Peyer's patch (tissue), 4 donors: Measurements from ENCODE around the gene UQCR10. TPM values are rescaled to one million over a fixed set of nuclear protein-coding genes. Genes with fewer than 3 reads are reported as not detected.

ENCODE experiments used
- DNase-seq, 3 donors: peaks; one replicate each; pipeline ENCODE4 v3.0.0-alpha.2; 2017 to 2019
- H3K27ac ChIP-seq, 4 donors: fragments of 200-600 bp; sonication (generic); one replicate each; pipeline ENCODE4 v1.5.1; 2016 to 2019
- H3K27me3 ChIP-seq, 2 donors: fragments of 200-600 bp; sonication (generic); one replicate each; pipeline ENCODE4 v1.5.1; 2019
- H3K36me3 ChIP-seq, 3 donors: fragments of 200-600 bp; sonication (generic); one replicate each; pipeline ENCODE4 v1.5.1; 2016 to 2019
- H3K4me1 ChIP-seq, 4 donors: fragments of 200-600 bp; sonication (generic); one replicate each; pipeline ENCODE4 v1.5.1; 2016 to 2019
- H3K4me3 ChIP-seq, 4 donors: fragments of 200-600 bp; sonication (generic); 1 replicate in 3 of 4; 2 replicates in 1 of 4; pipeline ENCODE4 v1.5.1; 2016 to 2019; ENCODE audit warnings: mild to moderate bottlenecking in 1 of 4
- H3K9me3 ChIP-seq, 4 donors: fragments of 200-600 bp; sonication (generic); one replicate each; pipeline ENCODE4 v1.5.1; 2016 to 2019; ENCODE audit warnings: mild to moderate bottlenecking in 1 of 4
- CTCF ChIP-seq, 6 experiments: fragments of 450-650 bp in 4 of 6; fragments of 200-600 bp in 2 of 6; sonication (generic) in 1 of 6; IDR thresholded peaks; one replicate each; pipeline ENCODE4 v1.5.1; 2017 to 2019; ENCODE audit warnings: antibody characterized with exemption in 6 of 6, mild to moderate bottlenecking in 3 of 6, moderate library complexity in 1 of 6
- POLR2A ChIP-seq, 2 donors: fragments of 450-650 bp; IDR thresholded peaks; one replicate each; pipeline ENCODE4 v1.5.1; 2017; ENCODE audit warnings: antibody characterized with exemption in 2 of 2, mild to moderate bottlenecking in 2 of 2, moderate library complexity in 2 of 2
- total RNA-seq, 4 donors: library from RNA; depleted of rRNA; stranded (reverse); fragments of >200 nt; gene quantifications; one replicate each; pipeline ENCODE4 v1.1.0, GENCODE V29; 2016

UQCR10 gene
- 100 to 1,000 TPM in 2 of 4 donors, 10 to 100 TPM in 2; 60.9 to 144 (median 88.2) TPM for total RNA-seq

- H3K4me3 ChIP-seq = peak within 1 kb of the TSS; percentile 62 to 79 (median 77)
Measured at GRCh38 chr22:29767171-29768051, at the start of gene UQCR10. UQCR10 (plus strand) TSS chr22:29767369; CDS start chr22:29767399, 30 bp downstream.

GRCh38 chr22:29717789-29718188, 49.4 kb upstream of the UQCR10 start:
- TF ChIP-seq POLR2A (IDR thresholded peaks at IDR 0.05) = no peak
- TF ChIP-seq CTCF (IDR thresholded peaks at IDR 0.05) = no peak
- H3K27ac ChIP-seq = no peak overlapping the region
- no peak for DNase-seq
- no peak overlapping the region for H3K4me3 ChIP-seq
- H3K36me3 ChIP-seq = no peaks in the 10 kb centered on the region
- H3K27me3 ChIP-seq = peaks cover 0 to 16% of the 10 kb centered on the region in 2 donors
- H3K9me3 ChIP-seq = no peaks in the 10 kb centered on the region
- H3K4me1 ChIP-seq = peaks cover 0 to 12% (median 5%) of the 10 kb centered on the region in 4 donors

More at GRCh38 chr22:29767171-29768051, at the start of gene UQCR10:
- Histone ChIP-seq H3K27me3 (no peaks in the 10 kb centered on the region), H3K9me3 (no peaks in the 10 kb centered on the region), H3K27ac (peak within 1 kb of the TSS; percentile 64 to 87 (median 84)), H3K36me3 (peaks cover 0 to 27% (median 0%) of the 10 kb centered on the region in 3 donors), H3K4me1 (peaks cover 0 to 21% (median 3%) of the 10 kb centered on the region in 4 donors)
- peak; percentile 91 to 97 (median 92) for DNase-seq
- no peak for TF ChIP-seq CTCF (IDR thresholded peaks at IDR 0.05)
- TF ChIP-seq POLR2A (IDR thresholded peaks at IDR 0.05) = peak; percentile 44 to 54

GRCh38 chr22:29718949-29719898, 47.9 kb upstream of the UQCR10 start:
- Histone ChIP-seq H3K4me1 (peaks cover 0 to 12% (median 5%) of the 10 kb centered on the region in 4 donors), H3K9me3 (no peaks in the 10 kb centered on the region), H3K36me3 (no peaks in the 10 kb centered on the region), H3K4me3 (peak overlapping the region in 3 of 4 donors; percentile 14 to 24 (median 14)), H3K27me3 (peaks cover 0 to 16% of the 10 kb centered on the region in 2 donors), H3K27ac (no peak overlapping the region)
- no peak for TF ChIP-seq CTCF (IDR thresholded peaks at IDR 0.05)
- TF ChIP-seq POLR2A (IDR thresholded peaks at IDR 0.05) = no peak
- no peak for DNase-seq

- Histone ChIP-seq H3K4me3 (peak within 1 kb of the TSS in 3 of 4 donors; percentile 14 to 29 (median 24)), H3K27ac (no peak within 1 kb of the TSS), H3K4me1 (peaks cover 0 to 12% (median 5%) of the 10 kb centered on the region in 4 donors), H3K9me3 (no peaks in the 10 kb centered on the region), H3K36me3 (no peaks in the 10 kb centered on the region), H3K27me3 (peaks cover 0 to 16% of the 10 kb centered on the region in 2 donors)
- TF ChIP-seq CTCF (IDR thresholded peaks at IDR 0.05) = no peak
- no peak for TF ChIP-seq POLR2A (IDR thresholded peaks at IDR 0.05)
- no peak for DNase-seq
Measured at GRCh38 chr22:29719899-29720645, 47.1 kb upstream of the UQCR10 start, which contains the start of gene CABP7. CABP7 (plus strand) TSS chr22:29720003; CDS start chr22:29720425, 422 bp downstream.
